ENCODE results near the gene ATXN7L1. TPM values are rescaled to one million over a fixed set of nuclear protein-coding genes. Genes with fewer than 3 reads are reported as not detected.

ATXN7L1 gene
- total RNA-seq, 2 experiments from 2014 or later = 0.59 TPM; not detected in 1

DNA sequence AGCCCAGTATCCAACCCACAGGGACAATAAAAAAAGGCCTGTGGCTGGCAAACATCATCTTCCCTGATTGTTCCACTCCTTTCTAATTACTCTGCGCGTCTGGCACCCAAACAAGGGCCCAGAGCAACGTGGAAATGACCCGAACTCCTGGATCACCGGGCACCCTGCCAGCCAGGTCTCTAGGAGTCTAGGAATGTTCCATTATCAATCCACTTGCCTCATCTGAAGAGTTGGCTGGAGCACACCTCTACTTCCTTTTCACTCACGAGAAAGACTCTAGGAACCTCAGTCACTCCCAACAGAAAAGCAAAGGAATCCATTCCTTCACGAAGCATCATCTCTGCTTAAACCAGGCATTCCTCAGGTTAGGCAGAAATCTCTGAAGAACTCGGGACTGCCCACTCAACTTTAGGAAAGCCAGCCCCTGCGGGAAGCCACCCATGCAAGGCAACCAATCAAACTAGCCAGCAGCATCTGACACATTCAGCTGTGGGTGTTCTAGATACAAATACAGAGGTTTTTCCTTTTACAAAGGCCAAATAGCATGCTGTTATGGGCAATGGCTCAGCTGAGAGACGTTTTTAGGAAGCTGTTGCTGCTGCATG lies 37.7 kb downstream of the ATXN7L1 start:
- no peaks in the 10 kb centered on the region for H3K9me2 ChIP-seq (ENCODE audit: insufficient read depth, low read length)
- POLR2A ChIA-PET = interaction anchor here (0.7 kb wide), 1 partner anchor 10 kb away, joined by 3 read pairs; no protein-coding TSS in a partner anchor
- no peak overlapping the region for H3K27ac ChIP-seq (ENCODE audit: low read depth, low read length, poor library complexity, severe bottlenecking)
- no peaks in the 10 kb centered on the region for H4K20me1 ChIP-seq (ENCODE audit: insufficient read depth, low read length)
- intact Hi-C loops (cut with micrococcal nuclease; ENCODE audit: unreplicated experiment) = no loop called here
- no peaks in the 10 kb centered on the region for H3K9me3 ChIP-seq (ENCODE audit: low read length)
- no peak overlapping the region for H3K4me2 ChIP-seq (ENCODE audit: low read length)
- no peak overlapping the region for H2AFZ ChIP-seq (ENCODE audit: low read length)
- DNase-seq (ENCODE audit: low spot score) = no peak
- H3K79me2 ChIP-seq (ENCODE audit: insufficient read depth, low read depth, low read length) = no peaks in the 10 kb centered on the region
- no TSS peak for BruUV-seq (replicated peaks)
- no peaks in the 10 kb centered on the region for H3K36me3 ChIP-seq (ENCODE audit: insufficient read depth, low read length)
- TF ChIP-seq EZH2phosphoT487 (IDR thresholded peaks at IDR 0.05; ENCODE audit: borderline replicate concordance, low read depth, low read length) = no peak
- TF ChIP-seq, protein P1, sequence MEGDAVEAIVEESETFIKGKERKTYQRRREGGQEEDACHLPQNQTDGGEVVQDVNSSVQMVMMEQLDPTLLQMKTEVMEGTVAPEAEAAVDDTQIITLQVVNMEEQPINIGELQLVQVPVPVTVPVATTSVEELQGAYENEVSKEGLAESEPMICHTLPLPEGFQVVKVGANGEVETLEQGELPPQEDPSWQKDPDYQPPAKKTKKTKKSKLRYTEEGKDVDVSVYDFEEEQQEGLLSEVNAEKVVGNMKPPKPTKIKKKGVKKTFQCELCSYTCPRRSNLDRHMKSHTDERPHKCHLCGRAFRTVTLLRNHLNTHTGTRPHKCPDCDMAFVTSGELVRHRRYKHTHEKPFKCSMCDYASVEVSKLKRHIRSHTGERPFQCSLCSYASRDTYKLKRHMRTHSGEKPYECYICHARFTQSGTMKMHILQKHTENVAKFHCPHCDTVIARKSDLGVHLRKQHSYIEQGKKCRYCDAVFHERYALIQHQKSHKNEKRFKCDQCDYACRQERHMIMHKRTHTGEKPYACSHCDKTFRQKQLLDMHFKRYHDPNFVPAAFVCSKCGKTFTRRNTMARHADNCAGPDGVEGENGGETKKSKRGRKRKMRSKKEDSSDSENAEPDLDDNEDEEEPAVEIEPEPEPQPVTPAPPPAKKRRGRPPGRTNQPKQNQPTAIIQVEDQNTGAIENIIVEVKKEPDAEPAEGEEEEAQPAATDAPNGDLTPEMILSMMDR (conservative IDR thresholded peaks at IDR 0.05; ENCODE audit: low read length) = no peak
- H3K4me1 ChIP-seq (ENCODE audit: insufficient read depth, low read length, poor library complexity, severe bottlenecking) = no peaks in the 10 kb centered on the region
- H3K4me3 ChIP-seq (ENCODE audit: low read depth, low read length, poor library complexity, severe bottlenecking) = no peak overlapping the region
- CTCF ChIA-PET (ENCODE audit: unreplicated experiment) = interaction anchor here (0.6 kb wide), 1 partner anchor 201 kb away, joined by 6 read pairs; no protein-coding TSS in a partner anchor

DNA sequence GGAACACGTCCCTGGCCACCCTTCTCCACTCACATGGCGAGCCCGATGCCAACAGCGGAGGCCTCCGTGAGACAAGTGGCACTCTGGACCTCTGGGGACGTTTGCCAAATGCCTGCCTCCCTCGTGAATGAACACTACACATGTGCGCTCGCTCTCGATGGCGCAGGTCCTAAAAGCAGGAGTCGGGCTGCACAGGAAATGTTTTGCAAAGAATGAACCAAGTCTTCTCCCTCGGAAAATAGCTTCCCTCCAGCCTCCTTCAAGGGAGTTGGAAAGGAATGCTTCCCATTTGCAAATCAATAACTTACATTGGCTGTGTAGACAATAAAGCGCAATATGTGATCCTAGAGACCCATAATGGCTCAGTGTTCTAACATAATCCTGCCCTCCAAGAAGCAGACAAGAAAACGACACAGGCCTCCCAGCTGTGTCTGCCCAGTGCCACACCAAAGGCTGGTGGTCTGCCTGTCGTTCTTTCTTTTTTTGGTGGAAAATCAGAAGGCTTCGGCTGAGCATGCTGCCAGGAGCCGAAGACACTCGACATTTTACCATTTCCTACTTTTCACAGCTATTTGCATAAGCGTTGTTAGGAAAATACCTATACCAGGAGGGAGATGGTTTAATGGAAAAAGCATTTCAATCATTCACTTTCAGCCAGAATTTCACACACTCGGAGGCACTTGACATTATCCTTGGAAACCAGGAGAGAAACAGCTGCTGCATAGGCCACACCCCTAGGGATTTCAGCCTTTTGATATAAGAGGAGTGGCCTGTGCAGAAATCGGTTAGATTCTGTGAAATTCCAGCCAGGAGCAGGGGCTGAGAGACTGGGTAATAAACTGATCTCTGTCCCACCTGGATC lies 38.4 kb downstream of the ATXN7L1 start:
- H3K79me2 ChIP-seq (ENCODE audit: insufficient read depth, low read depth, low read length) = no peaks in the 10 kb centered on the region
- TF ChIP-seq, protein P1 (conservative IDR thresholded peaks at IDR 0.05; ENCODE audit: low read length) = no peak
- no peak for TF ChIP-seq EZH2phosphoT487 (IDR thresholded peaks at IDR 0.05; ENCODE audit: borderline replicate concordance, low read depth, low read length)
- DNase-seq (ENCODE audit: low spot score) = no peak
- H3K9me3 ChIP-seq (ENCODE audit: low read length) = no peaks in the 10 kb centered on the region
- no peak overlapping the region for H3K4me3 ChIP-seq (ENCODE audit: low read depth, low read length, poor library complexity, severe bottlenecking)
- H4K20me1 ChIP-seq (ENCODE audit: insufficient read depth, low read length) = no peaks in the 10 kb centered on the region
- ChIA-PET CTCF (ENCODE audit: unreplicated experiment) (no interaction called here), POLR2A (interaction anchor here (0.6 to 0.7 kb wide), 2 partner anchors 9 to 1145 kb away, joined by 3 to 4 read pairs; no protein-coding TSS in a partner anchor)
- intact Hi-C loops (cut with micrococcal nuclease; ENCODE audit: unreplicated experiment) = no loop called here
- no peak overlapping the region for H2AFZ ChIP-seq (ENCODE audit: low read length)
- BruUV-seq (replicated peaks) = no TSS peak
- H3K9me2 ChIP-seq (ENCODE audit: insufficient read depth, low read length) = no peaks in the 10 kb centered on the region
- H3K36me3 ChIP-seq (ENCODE audit: insufficient read depth, low read length) = no peaks in the 10 kb centered on the region
- H3K27ac ChIP-seq (ENCODE audit: low read depth, low read length, poor library complexity, severe bottlenecking) = no peak overlapping the region
- no peaks in the 10 kb centered on the region for H3K4me1 ChIP-seq (ENCODE audit: insufficient read depth, low read length, poor library complexity, severe bottlenecking)
- H3K4me2 ChIP-seq (ENCODE audit: low read length) = no peak overlapping the region

DNA sequence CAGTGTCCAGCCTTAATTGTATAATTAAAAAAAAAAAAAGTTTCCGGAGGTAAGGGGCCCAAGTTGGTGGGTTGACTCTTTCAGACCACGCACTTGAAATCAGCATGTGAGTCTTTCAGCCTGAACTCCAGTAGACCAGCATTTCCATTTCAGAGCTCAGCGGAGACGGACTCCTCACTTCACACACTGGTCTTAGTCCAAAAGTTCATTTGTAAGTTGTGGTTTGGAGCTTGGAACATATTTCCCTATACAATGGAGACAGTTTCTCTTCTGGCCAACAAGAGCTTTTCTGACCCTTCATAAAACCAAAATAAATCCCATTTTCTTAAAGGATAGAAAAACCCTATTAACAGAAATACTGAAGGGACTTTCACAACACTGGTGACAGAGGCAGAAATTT lies 41.0 kb downstream of the ATXN7L1 start:
- H3K4me3 ChIP-seq (ENCODE audit: low read depth, low read length, poor library complexity, severe bottlenecking) = no peak overlapping the region
- H3K27ac ChIP-seq (ENCODE audit: low read depth, low read length, poor library complexity, severe bottlenecking) = no peak overlapping the region
- H3K36me3 ChIP-seq (ENCODE audit: insufficient read depth, low read length) = no peaks in the 10 kb centered on the region
- no peak for TF ChIP-seq EZH2phosphoT487 (IDR thresholded peaks at IDR 0.05; ENCODE audit: borderline replicate concordance, low read depth, low read length)
- TF ChIP-seq, protein P1 (conservative IDR thresholded peaks at IDR 0.05; ENCODE audit: low read length) = no peak
- no TSS peak for BruUV-seq (replicated peaks)
- no peak overlapping the region for H2AFZ ChIP-seq (ENCODE audit: low read length)
- intact Hi-C loops (cut with micrococcal nuclease; ENCODE audit: unreplicated experiment) = no loop called here
- H4K20me1 ChIP-seq (ENCODE audit: insufficient read depth, low read length) = no peaks in the 10 kb centered on the region
- no peak for DNase-seq (ENCODE audit: low spot score)
- H3K4me2 ChIP-seq (ENCODE audit: low read length) = no peak overlapping the region
- CTCF ChIA-PET (ENCODE audit: unreplicated experiment) = no interaction called here
- POLR2A ChIA-PET = no interaction called here
- H3K79me2 ChIP-seq (ENCODE audit: insufficient read depth, low read depth, low read length) = no peaks in the 10 kb centered on the region
- H3K9me2 ChIP-seq (ENCODE audit: insufficient read depth, low read length) = no peaks in the 10 kb centered on the region
- H3K4me1 ChIP-seq (ENCODE audit: insufficient read depth, low read length, poor library complexity, severe bottlenecking) = no peaks in the 10 kb centered on the region
- no peaks in the 10 kb centered on the region for H3K9me3 ChIP-seq (ENCODE audit: low read length)

Measured in OCI-LY7 (cell line).